ENCODE data around the gene TRIM56.
"Not testable (repeated sequence)": the region's sequence is repeated elsewhere in the genome, so short reads cannot be mapped to it uniquely, and the experiment has no call there.

Gene TRIM56

DNA sequence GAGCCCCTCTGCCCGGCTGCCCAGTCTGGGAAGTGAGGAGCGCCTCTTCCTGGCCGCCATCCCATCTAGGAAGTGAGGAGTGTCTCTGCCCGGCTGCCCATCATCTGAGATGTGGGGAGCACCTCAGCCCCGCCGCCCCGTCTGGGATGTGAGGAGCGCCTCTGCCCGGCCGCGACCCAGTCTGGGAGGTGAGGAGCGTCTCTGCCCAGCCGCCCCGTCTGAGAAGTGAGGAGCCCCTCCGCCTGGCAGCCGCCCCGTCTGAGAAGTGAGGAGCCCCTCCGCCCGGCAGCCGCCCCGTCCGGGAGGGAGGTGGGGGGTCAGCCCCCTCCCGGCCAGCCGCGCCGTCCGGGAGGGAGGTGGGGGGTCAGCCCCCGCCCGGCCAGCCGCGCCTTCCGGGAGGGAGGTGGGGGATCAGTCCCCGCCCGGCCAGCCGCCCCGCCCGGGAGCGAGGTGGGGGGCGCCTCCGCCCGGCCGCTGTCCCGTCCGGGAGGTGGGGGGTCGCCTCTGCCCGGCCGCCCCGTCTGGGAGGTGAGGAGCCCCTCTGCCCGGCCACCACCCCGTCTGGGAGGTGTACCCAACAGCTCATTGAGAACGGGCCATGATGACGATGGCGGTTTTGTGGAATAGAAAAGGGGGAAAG lies 7.1 kb downstream of the TRIM56 start:
- DNase-seq = not testable (repeated sequence)

DNA sequence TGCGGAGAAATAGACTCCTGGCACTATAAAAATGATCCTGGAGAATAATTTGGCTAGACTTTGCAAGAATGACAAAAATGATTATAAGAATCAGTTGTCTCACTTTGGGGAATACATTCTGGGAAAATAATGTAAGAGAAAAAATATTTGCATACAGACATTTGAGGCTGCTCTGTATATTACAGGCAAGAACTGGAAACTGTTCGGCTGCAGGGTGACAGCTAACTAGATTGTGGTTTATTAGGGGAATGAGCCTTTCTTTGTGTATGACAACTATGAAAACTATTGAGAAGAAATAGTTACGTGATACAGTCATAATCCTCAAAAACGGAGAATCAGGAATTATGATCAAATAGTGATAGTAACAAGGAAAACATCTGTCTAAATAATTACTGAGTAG lies 8.6 kb downstream of the TRIM56 start:
- DNase-seq = no peak

DNA sequence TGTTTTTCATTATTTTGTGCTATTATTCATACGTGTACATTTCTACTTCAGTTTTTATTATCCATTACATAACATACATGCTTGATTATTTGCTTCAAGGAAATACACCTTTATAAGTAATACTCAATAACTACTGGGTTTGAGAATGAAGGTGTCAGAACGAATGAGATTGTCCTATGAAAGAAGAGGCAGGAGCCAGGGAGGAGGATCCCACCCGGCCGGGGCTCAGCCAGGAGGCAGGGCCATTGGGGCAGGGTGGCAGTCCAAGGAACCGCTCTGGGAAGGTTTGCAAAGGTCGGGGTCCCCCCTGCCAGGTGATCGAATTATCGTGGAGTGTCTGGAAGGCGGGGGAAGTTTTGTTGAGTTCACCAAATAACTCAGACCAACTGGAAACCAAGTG lies 9.1 kb downstream of the TRIM56 start:
- DNase-seq = no peak

DNA sequence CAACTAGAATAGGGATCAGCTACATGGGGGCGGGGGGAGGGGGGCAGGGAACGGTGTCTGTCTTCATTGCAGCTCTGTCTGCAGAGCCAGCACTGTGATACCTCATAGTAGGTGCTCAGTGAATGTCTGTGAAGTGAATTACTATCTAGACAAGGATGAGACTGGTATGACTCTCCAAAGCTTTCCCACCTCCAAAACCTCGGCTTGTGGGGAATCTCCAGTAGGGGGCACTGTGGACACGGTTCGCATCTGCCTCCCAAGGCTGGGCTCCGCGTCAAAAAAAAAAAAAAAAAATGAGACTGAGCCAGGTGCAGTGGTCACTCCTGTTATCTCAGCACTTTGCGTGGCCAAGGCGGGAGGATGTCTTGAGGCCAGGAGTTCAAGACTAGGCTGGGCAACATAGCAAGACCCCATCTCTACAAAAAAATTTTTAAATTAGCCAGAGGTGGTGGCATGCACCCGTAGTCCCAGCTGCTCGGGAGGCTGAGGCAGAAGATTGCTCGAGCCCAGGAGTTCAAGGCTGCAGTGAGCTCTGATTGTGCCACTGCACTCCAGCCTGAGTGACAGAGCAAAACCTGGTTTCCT lies 9.6 kb downstream of the TRIM56 start:
- DNase-seq = no peak

DNA sequence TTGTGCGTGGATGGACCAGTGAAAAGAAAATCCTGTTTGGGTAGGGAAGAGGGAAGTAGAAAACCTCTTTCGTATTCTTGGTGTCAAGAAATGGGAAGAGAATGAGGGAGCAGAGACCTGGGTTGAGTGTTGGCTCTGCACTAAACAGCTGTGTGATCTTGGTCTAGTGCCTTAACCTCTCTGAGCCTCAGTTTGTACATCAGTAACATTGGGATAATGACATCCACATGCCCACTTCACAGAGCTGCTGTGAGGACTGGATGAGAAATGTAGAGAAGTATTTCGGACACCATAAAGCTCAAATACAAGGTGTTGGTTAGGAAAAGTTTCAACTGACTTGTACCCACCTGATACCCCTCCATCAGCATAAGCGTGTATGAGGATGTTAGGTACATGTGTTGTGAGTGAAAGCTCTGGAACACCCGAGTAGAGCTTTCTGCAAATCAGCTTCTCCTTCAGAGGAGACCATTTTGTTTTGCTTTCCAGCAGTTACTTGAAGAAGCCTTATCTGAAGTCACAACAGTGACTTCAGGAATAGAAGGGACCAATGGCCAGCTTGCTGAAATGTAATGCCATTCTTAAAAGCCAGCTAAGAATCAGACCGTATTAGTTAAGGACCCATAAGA lies 11.2 kb downstream of the TRIM56 start:
- no peak for DNase-seq

DNA sequence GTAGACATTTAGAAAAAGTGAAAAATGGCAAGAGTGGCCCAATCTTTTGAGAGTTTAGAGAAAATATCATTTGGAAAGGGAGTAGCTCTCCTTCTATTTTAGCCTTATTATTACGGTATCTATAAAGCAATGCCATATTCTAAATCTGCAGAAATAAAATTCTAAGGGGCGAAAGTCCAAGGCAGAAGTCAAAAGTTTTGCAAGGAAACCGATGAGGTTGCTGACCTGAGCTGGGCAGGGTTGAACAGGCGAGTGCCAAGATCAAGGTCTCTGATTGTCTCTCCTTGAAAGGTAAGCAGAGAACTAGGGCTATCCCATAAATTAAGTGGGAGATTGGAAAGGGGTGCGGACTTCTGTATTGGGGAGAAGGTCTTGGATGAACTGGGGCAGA lies 11.7 kb downstream of the TRIM56 start:
- DNase-seq = no peak

DNA sequence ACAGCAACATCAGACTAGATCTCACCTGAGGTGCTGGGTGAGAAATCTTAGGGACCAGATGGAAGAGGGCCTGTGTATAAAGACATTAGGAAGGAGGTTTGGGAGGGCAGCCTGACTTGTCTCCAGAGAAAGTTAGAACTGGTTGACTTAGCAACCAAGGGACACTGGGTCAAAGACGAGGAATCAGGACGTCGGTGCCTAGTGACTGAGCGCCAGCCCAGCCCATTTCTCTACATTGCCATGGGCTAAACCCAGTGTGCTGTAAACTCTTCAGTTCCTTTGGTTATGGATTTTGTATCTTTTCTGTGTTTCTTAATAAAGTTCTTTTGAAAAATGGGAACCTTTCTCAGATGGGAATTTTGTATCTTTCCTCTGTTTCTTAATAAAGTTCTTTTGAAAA lies 12.3 kb downstream of the TRIM56 start:
- DNase-seq = no peak

DNA sequence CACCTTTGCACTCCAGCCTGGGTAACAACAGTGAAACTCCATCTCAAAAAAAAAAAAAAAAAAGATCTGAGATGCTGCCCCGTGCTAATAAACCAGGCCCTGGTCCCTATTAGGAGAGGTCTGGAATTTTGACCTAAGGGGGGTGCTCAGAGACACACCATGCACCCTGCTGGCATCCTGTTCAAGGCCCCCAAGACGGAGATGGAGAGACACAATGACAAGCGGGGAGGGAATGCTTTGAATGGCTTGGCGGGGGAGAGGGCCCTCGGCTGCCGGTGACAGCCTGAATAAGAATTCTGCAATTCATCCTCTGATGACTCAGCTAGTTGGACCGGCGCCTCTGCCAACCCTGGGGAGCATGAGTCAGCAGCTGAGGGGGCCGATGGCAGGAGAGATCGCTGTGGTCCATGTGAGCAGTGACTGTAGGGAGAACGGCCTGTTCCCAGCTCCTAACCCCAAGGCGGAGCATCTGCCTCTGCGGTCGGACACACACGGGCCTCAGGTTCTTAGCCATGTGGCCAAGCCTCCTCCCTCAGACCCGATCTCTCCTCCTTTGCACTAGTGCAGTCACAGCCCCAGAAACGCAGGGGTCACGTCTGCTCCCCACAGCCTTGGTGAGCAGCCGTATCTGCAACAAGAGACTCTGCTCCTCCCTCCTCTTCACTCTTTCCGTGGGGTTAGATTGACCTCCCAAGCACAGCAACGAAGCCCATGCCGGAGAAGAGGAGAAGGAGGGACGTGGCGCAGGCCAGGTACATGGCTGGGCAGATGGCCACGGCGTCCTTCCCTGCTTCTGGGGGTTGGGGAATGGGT lies 14.9 kb downstream of the TRIM56 start:
- peak; percentile 39 for DNase-seq

DNA sequence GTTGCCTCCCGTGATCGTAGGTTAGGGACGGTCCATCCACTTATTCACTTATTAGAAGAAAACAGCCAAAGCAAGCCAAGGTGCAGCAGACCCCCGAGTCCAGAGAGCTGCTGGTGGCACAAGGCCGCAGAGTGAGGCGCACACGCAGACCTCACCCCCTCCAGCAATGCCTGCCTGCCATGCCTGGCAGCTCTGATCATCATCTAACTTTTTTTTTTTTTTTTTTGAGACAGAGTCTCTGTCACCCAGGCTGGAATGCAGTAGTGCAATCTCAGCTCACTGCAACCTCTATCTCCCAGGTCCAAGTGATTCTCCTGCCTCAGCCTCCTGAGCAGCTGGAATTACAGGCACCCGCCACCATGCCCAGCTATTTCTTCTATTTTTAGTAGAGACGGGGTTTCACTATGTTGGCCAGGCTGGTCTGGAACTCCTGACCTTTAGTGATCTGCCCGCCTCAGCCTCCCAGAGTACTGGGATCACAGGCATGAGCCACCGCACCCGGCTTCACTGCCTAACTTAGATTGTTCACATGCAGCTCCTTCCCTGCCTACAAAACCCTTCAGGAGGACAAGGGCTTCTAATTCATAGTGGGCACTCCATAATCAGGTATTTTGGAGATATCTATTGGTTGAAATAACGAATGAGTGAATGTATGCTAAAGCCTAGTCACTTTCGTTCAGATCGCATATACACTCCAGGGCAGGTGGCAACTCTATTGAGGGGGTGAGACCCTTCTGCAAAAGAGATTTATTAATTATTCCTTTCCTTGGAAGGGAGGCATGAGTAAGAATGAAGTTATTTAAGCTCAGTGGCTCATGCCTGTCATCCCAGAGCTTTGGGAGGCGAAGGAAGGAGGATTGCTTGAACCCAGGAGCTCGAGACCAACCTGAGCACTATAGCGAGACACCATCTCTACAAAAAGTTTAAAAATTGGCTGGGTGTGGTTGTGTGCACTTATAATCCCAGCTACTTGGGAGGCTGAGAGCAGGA lies 15.9 kb downstream of the TRIM56 start:
- DNase-seq = no peak

DNA sequence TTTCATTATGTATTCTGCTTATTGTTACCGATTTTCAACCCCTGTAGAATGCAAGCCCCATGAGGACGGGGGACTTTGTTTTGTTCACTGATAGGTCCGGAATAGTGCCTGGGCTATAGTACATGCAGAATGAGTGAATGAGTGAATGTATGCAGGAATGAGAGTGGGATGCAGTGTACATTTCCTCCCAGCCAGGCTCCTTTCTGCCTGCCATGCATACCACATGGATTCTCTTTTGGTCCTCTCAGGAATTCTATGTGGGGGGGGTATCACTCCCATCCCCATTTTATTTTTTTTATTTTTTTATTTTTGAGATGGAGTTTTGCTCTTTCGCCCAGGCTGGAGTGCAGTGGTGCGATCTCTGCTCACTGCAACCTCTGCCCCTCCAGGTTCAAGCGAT lies 16.7 kb downstream of the TRIM56 start:
- DNase-seq = no peak

DNA sequence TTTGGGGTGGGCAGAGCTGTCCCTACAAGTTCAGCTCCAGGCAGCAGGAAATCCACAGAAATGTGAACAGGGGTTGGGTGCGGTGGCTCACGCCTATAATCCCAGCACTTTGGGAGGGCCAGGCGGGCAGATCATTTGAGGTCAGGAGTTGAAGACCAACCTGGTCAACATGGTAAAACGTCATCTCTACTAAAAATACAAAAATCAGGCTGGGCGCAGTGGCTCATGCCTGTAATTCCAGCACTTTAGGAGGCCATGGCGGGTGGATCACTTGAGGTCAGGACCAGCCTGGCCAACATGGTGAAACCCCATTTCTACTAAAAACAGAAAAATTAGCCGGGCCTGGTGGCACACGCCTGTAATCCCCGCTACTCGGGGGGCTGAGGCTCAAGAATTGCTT lies 18.4 kb downstream of the TRIM56 start:
- not testable (repeated sequence) for DNase-seq

DNA sequence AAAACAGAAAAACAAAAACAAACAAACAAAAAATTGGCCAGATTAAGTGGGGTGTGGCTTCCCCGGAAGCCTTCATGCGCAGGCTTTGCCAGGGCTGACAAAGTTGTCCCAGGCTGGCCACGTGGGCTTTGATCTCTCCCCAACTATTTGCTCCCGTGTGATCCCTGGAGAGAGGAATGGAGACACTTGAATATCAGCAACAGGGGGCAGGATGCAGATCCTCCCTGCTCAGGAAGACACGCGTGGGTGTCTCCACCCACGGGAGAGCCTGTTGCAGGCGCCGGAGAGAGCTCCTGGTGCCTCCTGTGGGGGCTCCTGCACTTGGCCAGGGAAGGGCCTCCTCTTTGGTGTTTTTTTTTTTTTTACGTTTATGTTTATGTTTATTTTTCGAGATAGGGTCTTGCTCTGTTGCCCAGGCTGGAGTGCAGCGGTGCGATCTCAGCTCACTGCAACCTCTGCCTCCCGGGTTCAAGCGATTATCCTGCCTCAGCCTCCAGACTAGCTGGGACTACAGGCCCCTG lies 19.0 kb downstream of the TRIM56 start:
- DNase-seq = no peak

DNA sequence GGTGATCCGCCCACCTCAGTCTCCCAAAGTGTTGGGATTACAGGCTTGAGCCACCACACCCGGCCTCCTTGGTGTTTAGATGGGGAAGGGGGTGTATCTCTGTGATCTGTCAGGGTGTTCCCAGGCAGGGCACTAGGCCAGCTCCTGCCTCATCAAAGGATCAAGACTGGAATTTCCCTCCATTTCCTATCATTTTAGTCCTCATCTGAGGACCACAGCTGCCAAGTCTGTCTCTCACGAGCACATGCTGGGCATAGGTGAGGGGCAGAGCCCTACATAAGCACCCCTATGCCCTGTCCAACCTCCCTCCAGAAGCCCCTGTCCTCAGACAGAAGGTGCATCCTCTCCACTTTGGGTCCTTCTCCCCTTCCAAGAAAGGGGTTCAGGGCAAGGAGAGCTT lies 19.5 kb downstream of the TRIM56 start:
- no peak for DNase-seq

DNA sequence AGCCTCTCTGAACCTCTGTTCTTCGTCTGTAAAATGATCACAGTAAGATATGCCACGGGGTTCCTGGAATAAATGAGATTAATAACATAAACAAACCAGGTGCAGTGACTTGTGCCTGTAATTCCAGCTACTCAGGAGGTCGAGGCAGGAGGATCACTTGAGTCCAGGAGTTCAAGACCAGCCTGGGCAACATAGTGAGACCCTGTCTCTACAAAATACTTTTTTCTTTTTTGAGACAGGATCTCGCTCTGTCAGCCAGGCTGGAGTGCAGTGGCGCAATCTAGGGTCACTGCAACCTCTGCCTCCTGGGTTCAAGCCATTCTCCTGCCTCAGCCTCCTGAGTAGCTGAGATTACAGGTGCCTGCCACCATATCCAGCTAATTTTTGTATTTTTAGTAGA lies 20.0 kb downstream of the TRIM56 start:
- DNase-seq = not testable (repeated sequence)

DNA sequence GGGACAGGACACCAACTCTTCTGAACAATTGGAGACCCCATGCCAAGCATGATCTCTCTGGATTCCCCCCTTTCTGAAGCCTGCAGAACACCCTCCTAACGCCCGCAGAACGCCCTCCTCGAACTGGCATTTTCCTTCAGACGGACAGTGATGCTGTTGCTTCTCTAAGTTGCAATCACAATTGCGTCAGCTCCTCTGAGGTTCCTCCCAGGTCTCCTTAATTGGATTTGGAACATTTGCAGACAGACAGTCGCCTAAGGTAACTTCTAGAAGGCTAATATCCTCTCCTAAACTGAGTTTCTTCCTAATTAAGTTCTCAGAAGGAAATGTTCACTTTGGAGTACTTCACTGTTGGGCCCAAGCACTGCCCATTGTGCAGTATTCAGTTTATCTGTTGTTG lies 21.1 kb downstream of the TRIM56 start:
- DNase-seq = no peak

DNA sequence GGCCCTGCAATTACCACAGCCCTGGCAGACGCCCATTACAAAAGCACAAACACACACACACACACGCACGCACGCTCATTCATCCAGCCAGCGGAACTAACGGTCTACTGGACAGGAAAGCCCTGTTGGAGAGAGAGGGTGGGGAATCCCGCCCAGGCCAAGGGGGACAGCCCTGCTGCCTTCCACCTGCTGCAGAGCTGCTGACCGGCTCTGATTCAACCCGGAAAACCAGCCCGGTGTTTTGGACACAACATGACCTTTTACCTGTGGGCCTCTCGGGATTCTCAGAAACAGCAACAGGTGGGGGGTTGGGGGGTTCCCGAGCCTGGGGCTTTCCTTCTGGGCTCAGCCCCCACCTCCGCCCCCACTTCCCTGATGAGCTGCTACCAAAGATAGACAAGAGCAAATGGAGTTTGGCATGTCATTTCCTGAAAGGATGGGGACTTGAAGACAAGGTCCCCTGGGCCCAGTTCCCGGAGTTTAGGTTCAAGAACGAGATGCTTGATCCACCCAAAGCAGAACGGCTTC lies 23.1 kb downstream of the TRIM56 start:
- DNase-seq = no peak

DNA sequence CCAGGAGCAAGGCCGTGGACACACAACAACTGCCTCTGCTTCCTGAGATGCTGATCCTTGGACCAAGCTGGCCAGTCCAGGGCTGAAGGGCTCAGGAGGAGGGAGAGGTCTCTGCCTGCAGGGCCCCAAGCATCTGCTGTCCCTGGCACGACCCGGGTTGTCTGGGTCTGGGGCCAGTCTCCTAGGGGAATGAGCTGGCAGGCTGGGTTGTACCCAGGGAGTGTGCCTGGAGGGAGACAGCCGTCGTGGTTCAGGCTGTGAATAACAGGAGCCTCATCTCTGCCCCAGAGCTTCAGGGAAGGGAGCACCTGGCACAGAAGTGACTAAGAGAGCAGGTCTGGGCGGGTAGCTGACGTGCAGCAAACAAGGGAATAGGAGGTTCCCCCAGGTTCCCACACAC lies 23.7 kb downstream of the TRIM56 start:
- DNase-seq = no peak

DNA sequence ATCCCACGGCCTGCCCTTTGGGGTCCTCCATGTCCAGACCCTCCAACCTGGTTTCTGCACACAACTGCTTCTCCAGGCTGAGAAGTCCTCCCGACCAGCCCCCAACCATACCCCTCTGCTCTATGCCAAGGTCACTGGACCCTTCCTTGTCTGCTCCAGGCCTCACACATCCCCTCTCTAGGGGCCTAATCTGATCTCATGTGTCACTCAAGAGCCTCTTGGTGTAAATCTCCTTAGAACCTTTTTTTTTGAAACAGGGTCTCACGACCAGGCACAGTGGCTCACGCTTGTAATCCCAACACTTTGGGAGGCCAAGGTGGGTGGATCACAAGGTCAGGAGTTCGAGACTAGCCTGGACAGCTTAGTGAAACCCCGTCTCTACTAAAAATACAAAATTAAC lies 24.1 kb downstream of the TRIM56 start:
- no peak for DNase-seq

DNA sequence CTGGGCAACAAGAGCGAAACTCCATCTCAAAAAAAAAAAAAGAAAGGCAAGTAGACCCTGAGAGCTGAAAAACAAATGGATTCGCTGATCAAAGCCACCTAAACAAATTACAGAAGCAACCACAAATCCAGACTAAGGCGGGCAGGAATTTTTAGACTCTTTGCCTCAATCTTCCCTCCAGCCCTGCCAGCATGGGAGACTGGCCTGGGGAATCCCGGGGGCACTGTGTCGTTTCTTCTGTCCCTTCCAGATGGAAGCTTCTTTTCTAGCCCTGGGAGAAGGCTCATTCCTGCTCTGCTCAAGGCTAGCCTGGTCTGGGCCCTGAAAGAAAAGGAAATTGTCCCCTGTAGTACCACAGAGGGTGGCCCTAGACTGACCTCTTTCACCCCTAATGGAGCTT lies 26.0 kb downstream of the TRIM56 start:
- DNase-seq = no peak

DNA sequence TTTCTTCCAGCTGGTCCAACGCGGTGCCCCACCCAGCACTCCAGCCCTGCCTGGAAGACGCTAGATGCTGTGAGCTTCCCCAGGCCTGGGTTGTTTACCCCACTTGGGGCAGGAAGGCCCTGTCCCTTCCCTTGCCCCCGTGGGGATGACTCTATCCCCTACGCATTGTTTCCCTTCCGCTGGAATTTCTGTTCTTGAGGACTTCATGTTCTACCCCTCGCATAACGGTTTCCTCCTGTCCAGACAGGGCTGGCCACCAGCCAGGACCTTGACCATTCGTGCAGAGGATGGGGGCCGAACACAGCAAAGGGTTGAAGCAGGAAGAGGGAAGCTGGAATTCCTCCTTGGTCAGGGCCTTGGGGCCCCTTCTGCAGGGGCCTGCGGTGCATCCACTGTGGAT lies 27.0 kb downstream of the TRIM56 start:
- DNase-seq = no peak

DNA sequence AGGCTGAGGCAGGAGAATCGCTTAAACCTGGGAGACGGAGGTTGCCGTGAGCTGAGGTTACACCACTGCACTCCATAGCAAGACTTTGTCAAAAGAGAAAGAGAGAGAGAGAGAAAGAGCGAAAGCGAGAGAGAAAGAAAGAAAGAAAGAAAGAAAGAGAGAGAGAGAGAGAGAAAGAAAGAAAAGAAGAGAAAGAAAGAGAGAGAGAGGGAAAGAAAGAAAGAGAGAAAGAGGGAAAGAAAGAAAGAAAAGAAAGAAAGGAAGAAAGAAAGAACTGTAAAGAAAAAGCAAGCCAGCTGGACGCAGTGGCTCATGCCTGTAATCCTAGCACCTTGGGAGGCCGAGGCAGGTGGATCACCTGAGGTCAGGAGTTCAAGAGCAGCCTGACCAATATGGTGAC lies 27.9 kb downstream of the TRIM56 start:
- not testable (repeated sequence) for DNase-seq

DNA sequence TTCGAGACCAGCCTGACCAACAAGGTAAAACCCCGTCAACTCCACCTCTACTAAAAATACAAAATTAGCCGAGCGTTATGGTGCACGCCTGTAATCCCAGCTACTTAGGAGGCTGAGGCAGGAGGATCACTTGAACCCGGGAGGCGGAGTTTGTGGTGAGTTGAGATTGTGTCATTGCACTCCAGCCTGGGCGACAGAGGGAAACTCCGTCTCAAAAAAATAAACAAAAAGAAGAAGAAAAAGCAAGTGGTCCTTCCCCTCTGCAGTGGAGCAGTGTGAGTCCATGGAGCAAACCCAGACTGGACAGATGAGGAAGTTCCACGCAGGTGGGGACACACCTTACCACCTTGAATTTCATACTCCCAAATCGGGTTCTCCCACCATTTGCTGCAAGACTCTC lies 28.6 kb downstream of the TRIM56 start:
- no peak for DNase-seq
